Stimulated activated CD8-positive, alpha-beta memory T cell treated with anti-CD3 and anti-CD28 coated beads, Interleukin-7, amount 100 ng/mL, for 24 hours (primary cell): Measurements from ENCODE around the gene POLD1.
"Not testable (repeated sequence)": the region's sequence is repeated elsewhere in the genome, so short reads cannot be mapped to it uniquely, and the experiment has no call there.

ENCODE experiments used
- DNase-seq: peaks from one replicate; pipeline ENCODE4 v3.0.0-alpha.2; 2020; ENCODE audit warnings: low read depth

POLD1 gene

DNA sequence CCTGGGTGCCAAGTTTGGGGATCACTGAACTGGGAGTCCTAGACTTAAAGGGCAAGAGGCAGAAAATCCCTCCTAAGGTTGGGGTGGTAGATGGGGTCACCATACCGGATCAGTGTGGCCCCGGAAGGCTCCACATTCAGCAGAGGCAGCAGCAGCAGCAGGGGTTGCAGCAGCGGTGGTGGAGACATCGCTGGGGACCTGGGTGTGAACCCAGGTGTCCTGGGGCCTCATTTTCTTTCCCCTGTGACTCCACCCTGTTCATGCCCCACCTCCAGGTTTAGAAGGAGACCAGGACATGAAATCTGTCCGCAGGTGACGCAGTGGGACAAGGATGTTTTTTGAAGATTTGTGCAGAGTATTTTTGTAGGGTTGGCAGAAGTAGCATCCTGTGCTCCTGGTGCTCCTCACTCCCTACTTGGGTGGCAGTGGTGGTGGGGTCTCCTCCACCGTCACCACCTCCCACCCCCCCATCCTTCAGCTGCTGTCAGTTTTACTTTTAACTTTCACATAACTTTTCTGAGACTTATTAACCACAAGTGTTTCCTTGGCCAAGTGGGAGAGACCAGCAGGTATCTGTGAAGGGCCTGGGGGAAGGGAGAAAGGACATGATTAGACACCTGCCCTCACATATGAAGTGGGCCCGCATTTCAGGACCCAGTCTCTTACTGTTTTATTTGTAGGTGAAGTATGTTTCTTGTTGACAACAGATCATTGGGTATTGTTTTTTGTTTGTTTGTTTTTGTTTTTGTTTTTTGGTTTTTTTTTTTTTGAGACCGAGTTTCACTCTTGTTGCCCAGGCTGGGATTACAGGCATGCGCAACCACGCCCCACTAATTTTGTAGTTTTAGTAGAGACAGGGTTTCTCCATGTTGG lies 18.5 kb upstream of the POLD1 start, which contains the start of gene NAPSA:
Gene NAPSA (minus strand): TSS at position 206 of the 873 bp plus-strand sequence. CDS start 18 bp downstream, at position 188.
- no peak for DNase-seq

DNA sequence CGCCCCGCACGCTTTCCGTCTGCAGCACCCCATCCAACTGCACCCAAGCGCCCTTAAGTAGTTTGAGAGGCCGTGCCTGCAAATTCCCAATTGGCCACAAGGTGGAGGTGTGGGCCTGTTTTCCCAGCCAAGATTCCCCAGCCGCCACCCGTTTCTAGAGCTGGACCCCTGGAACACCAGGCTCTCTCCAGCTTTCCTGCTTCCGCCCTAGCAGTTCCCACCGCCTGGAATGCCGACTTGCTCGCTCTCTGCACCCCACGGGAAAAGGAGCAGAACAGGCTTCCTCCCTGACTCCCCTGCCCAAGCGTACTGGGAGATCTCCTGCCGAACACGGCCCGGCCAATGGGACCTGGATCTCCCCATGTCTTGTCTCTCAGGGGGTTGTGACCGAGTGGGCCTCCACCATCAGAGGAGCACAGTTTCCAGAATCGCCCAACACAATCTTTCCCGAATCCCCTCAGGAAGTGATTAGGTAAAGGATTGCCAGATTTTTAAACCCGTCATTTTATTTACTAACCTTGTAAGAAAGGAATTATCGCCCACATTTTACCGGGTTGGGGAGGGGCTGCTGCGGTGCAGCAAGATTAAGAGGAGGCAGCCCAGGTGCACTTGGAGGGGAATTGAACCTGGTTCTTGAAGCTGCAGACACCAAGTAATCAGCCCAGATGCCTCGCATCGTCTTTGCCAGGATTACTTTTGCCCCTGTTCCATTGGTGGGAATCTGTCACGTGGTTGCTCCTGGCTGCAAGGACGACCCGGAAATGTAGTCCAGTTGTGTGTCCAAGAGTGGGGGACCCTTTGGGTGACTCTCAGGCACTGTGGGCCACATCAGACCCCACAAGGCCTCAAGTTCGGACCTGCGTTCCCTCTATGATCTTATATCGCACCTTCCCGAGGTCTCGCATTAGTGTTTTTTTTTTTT lies 15.2 kb upstream of the POLD1 start:
- peak; percentile 61 for DNase-seq

DNA sequence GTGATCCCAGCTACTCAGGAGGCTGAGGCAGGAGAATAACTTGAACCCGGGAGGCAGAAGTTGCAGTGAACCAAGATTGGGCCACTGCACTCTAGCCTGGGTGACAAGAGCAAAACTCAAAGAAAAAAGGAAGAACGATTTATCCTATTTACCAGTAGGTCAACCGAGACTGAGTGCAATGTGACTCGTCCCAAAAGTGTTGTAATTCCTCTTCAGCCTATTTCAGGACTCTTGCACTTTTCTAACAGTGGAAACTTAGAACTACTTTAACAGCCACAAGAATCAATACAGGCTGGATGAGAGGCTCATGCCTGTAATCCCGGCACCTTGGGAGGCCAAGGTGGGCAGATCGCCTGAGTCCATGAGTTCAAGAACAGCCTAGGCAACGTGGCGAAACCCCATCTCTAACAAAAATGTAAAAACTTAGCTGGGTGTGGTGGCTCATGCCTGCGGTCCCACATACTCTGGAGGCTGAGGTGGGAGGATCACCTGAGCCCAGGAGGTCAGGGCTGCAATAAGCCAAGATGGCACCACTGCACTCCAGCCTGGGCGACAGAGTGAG lies 12.2 kb upstream of the POLD1 start:
- no peak for DNase-seq

DNA sequence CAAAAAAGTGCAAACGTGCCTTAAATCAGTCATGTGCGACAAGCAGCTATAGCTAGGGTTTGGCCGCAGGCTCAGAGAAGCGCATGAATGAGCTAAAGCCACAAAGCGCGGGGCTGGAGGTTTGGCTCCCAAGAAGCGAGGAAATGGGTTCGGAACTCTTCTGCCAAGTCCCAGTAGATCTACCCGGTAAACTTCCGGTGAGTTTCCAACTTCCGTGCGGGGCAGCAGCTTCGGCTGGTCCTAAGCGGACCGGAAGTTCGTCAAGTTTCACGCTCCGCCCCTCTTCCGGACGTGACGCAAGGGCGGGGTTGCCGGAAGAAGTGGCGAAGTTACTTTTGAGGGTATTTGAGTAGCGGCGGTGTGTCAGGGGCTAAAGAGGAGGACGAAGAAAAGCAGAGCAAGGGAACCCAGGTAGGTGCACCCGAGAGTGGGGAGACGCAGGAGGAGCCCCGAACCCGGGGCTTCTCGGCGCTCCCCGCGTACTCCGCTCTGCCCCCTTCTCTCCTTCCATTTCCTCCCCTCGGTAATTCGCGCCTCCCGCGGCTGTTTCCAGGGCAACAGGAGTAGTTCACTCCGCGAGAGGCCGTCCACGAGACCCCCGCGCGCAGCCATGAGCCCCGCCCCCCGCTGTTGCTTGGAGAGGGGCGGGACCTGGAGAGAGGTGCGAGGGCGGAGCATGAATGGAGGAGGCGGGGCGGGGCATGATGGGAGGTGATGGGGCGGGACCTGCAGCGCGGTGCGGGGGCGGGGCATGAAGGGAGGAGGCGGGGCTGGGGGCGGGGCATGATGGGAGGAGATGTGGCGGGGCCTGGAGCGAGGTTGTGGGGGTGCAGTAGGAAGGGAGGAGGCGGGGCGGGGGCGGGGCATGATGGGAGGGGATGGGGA lies 7.7 kb upstream of the POLD1 start, which contains the start of gene NR1H2:
Gene NR1H2 (plus strand): TSS at position 292 of the 885 bp plus-strand sequence. CDS start 1,149 bp downstream, outside the sequence.
- DNase-seq = peak; percentile 84

DNA sequence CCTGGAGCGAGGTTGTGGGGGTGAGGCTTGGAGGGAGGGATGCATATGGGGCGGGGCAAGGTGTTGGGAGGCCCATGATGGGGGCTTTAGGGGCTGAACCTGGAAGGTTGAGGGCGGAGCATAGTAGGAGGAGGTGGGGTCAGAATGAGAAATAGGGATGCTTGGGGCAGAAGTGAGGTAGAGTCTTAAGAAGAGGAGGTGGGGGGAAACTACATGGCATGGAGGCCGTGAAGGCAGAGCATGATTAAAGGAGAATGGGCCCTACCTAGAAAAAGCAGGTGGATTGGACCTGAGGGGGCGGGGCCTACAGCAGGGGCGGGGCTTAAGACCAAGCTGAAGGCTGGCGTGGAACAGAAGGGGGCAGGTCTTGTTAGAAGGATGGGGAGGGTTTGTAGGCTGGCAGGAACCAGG lies 7.1 kb upstream of the POLD1 start:
- DNase-seq = no peak

DNA sequence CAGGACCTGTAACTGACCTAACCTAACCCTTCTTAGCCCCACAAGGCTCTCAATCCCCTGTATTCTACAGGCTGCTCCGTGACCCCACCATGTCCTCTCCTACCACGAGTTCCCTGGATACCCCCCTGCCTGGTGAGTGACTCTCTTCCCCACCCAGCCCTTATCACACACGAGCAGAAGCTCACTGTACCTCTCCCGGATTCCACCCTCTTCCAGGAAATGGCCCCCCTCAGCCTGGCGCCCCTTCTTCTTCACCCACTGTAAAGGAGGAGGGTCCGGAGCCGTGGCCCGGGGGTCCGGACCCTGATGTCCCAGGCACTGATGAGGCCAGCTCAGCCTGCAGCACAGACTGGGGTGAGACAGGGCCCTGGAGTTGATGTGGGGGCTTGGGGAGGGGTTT lies 6.6 kb upstream of the POLD1 start:
- DNase-seq = no peak

DNA sequence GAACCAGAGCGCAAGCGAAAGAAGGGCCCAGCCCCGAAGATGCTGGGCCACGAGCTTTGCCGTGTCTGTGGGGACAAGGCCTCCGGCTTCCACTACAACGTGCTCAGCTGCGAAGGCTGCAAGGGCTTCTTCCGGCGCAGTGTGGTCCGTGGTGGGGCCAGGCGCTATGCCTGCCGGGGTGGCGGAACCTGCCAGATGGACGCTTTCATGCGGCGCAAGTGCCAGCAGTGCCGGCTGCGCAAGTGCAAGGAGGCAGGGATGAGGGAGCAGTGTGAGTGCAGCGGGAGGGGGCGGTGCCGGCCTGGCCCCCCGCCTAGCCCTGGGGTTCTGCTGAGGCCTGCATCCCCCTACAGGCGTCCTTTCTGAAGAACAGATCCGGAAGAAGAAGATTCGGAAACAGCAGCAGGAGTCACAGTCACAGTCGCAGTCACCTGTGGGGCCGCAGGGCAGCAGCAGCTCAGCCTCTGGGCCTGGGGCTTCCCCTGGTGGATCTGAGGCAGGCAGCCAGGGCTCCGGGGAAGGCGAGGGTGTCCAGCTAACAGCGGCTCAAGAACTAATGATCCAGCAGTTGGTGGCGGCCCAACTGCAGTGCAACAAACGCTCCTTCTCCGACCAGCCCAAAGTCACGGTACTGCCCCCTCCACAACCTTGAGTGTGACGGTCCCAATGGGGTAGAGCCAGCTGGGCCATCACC lies 5.8 kb upstream of the POLD1 start:
- no peak for DNase-seq

DNA sequence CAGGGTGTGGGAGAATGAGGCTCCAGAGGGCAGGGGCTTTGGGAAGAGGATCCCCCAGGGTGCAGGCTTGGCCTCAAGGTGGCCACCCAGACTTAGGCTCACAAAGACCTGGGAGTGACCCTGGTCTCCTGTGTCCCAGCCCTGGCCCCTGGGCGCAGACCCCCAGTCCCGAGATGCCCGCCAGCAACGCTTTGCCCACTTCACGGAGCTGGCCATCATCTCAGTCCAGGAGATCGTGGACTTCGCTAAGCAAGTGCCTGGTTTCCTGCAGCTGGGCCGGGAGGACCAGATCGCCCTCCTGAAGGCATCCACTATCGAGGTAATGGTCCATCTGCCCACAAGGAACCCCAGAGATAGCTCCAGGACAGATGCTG lies 5.3 kb upstream of the POLD1 start:
- no peak for DNase-seq

DNA sequence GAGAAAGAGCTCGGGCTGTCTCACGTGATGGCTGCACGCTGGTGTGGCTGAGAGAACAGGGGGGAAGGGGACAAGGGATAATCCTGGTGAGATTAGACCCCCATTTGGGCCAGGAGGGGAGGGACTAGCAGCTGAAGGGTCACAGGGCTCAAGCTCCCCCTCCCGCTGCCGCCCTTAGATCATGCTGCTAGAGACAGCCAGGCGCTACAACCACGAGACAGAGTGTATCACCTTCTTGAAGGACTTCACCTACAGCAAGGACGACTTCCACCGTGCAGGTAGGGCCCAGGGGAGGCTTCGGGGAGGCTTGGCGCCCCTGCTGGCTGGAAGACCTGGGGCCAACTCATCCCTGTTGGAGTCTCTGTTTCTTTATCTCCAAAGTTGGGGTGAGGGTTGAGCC lies 4.5 kb upstream of the POLD1 start:
- no peak for DNase-seq

DNA sequence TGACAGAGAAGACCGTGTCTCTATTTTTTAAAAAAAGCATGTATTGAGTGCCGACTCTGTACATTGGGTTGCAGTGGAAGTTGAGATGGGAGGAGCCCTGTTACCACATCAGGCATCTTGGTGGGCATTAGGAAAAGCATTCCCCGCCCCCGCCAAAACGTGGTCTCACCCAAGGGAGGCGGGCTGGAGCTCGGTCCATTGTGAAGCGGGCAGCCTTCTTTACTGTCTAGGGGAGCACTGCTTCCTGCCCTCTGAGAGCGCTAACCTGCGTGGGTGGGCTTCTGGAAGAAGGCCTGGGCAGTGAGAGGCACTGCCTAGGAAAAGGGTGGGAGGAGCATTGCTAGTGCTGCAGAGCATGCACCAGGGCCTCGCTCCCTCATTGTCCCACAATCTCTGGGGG lies 4.0 kb upstream of the POLD1 start:
- no peak for DNase-seq

DNA sequence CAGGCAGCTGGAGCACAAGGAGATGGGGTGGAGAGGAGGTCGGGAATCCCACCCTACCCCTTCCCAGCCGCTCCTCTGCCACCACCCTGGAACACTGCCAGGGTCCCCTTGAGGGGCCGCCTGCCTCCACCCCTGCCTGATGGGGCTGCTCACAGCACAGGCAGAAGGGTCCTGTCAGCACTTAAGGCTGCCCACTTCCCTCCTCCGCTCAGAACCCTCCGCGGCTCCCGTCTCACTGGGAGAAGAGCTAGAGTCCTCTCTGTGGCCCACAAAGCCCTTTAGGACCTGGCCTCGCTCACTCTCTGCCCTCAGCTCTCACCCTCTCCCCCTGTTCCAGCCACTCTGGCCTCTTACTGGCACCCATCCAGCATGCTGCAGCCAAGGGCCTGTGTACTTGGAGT lies 3.4 kb upstream of the POLD1 start:
- DNase-seq = no peak

DNA sequence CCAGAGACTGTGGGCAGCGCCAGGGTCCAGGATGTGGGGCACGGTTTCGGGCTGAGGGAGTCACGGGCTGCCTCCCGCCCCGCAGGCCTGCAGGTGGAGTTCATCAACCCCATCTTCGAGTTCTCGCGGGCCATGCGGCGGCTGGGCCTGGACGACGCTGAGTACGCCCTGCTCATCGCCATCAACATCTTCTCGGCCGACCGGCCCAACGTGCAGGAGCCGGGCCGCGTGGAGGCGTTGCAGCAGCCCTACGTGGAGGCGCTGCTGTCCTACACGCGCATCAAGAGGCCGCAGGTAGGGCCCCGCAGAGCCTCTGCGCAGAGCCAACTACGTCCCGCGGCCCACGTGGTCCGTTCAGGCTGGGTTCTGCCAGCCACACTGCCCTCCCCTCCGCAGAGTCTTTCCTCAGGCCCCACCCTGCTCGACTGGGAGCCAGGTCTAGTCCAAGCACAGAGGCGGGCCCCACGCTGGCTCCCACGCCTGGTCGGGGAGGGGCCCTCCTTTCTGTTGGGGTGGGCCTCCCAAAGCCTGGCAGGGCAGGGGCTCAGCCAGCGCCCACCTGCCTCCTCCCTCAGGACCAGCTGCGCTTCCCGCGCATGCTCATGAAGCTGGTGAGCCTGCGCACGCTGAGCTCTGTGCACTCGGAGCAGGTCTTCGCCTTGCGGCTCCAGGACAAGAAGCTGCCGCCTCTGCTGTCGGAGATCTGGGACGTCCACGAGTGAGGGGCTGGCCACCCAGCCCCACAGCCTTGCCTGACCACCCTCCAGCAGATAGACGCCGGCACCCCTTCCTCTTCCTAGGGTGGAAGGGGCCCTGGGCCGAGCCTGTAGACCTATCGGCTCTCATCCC lies 2.0 kb upstream of the POLD1 start:
- no peak for DNase-seq

DNA sequence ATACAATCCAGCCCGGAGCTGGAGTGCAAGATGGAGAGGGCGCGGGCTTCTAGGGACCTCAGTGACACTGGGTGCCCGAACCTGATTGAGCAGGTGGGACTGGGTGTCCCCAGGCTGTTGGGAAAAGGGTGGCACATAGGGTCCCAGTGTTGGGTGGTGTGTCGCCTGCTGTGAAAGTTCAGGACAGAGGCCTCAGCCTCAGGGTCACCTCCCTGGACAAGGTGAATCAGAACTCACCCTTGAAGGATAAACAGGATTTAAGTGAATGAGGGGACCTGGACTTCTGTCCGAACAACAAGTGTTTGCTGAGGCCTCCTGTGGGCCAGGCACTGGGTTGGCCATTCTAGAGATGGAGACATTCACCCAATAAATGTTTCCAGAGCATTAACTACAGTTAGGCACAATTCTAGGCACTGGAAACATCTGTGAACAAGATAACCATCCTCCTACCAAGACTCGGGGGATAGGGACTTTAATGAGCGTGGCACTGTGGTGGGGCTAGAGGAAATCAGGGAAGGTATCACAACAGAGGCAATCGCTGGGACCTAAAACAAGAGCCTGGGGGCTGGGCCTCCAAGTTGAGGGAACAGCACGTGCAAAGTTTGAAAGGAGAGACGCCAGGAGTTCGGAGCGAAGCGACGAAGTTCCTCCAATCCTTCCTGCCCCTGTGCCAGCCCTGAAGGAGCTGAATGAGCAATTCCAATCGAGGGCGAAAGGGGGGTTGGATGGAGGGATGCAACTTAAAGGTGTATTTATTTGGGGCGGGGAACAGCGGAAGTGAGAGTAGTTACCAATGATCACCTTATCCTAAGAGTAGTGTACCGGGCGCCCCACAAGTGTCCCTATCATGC lies 921 bp upstream of the POLD1 start:
- no peak for DNase-seq

DNA sequence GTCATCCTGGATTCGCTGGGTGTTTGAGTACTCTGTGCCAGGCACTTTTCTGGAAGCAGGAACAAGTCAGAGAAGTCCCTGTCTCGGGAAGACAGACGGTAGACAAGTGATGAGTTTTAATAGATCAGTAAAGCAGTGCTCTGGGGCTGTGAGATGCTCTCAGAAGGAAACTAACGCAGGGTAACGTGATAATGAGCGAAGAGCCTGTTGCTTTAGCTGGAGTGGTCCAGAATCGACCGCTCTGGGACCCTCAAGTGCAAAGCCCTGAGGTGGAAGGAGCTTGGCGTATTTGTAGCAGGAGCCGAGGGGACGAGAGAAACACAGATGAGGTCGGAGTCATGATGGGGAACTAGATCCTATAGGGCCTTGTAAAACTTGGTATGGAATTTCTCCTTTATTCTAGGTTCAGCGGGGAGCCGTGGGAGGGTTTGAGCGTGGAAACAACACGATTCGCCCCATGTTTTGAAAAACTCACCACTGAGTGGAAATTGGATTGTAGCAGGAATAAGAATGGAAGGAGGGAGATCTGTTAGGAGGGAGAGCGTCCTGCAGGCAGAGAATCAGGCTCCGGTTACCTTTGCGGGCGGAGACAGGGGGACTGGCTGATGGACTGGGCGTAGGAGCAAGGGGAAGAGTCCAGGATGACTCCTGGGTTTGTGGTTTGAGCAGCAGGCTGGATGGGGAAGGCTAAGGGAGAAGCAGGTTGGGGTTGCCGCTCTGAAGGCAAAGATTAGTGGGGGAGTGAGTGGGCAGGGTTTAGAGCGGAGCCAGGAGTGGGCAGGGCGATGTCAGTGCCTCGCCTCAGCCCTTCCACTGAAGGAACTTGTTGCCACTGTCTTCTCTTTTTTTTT lies 763 bp downstream of the POLD1 start:
- no peak for DNase-seq

DNA sequence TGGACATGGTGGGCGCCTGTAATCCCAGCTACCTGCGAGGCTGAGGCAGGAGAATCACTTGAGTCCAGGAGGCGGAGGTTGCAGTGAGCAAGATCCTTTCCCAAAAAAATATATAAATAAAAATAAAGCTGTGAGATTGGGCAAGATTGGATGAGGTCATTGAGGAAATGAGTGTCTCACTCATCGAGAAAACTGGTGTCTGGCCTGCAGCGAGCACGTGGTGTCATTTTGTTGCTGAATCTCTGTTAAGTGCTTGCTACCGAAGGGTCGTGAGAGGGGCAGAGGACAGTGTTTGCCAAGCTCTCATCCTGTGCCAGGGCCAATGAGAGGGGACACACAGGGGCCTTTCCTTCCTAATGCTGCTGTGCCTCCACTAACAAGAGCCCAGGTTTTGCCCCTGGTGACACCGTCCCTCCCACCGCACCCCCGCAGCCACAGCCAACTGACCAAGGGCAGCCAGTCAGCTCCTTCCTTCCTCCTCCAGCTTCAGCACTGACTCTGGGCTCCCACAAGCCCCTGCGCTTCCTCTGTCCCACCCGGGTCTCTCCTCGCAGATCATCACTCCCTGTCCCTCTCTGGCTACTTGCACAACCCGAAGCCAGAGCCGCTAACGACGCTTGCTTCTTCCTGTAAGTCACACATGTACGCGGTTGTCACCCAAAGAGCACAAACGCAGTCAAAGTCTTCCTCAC lies 3.2 kb downstream of the POLD1 start:
- DNase-seq = no peak

DNA sequence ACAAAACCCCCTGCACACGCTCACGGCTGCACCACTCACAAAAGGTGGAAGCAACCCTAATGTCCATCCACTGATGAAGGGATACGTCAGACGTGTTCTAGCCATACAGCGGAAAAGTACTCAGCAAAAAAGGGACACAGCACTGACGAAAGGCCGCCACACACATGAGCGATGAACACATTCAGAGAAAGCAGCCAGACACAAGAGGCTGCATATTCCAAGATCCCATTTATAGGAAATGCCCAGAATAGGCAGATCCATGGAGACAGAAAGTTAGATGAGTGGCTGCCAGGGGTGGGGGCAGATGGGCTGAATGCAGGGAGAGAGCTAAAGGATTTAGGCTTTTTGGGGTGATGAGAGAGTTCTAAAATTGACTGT lies 3.7 kb downstream of the POLD1 start:
- no peak for DNase-seq

DNA sequence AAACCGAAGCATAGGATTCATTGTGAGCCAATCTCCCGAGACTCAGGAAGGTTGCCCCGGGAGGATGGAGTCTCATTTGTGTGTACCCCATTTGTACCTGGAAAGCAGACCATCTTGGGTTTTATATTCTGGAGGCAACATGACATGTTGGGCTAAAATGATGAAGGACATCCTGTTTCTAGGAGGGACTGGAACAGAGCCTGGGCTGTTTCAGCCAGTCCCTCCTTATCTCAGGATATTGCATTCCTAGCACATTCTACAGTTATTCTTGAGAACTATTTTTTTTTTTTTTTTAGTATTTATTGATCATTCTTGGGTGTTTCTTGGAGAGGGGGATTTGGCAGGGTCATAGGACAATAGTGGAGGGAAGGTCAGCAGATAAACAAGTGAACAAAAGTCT lies 6.1 kb downstream of the POLD1 start:
- DNase-seq = not testable (repeated sequence)
